Caco-2 (cell line): ENCODE data around the gene MAP2K2. TPM values are rescaled to one million over a fixed set of nuclear protein-coding genes. Genes with fewer than 3 reads are reported as not detected.

Experiments used
- BruUV-seq: library from RNA; stranded (reverse); fragments of 400-500 nt; replicated peaks from 2 replicates; lab custom pipeline; 2021; lab: Mats Ljungman, UMichigan
- CTCF ChIA-PET: fragments of 300-600 bp; sonication (Branson Sonifier 250); formaldehyde crosslinking; loops from one replicate; lab custom pipeline; 2022; ENCODE audit warnings: antibody characterized with exemption; lab: Charles Lee
- POLR2A ChIA-PET: fragments of 300-600 bp; sonication (Branson Sonifier 250); formaldehyde crosslinking; loops from one replicate; lab custom pipeline; 2022; ENCODE audit warnings: antibody characterized with exemption; lab: Charles Lee
- DNase-seq, 2 experiments: peaks; one replicate each; pipeline versions ENCODE4 v3.0.0 to v3.0.0-alpha.2; 2020 to 2022
- H3K27me3 ChIP-seq: replicated peaks from 2 replicates; pipeline ENCODE4 v1.6.0; 2011; ENCODE audit warnings: low read length; ENCODE audit not compliant: control insufficient read depth, insufficient read depth
- H3K36me3 ChIP-seq: 2 replicates; pipeline ENCODE4 v1.5.1; 2011; ENCODE audit warnings: low read length; ENCODE audit not compliant: control insufficient read depth, insufficient read depth
- H3K4me1 ChIP-seq: fragments of 250-450 bp; sonication (Bioruptor Pico); 2 replicates; pipeline ENCODE4 v1.5.1; 2020; ENCODE audit warnings: mild to moderate bottlenecking
- H3K4me3 ChIP-seq: 2 replicates; pipeline ENCODE4 v1.5.1; 2011; ENCODE audit warnings: low read depth, mild to moderate bottlenecking, control low read depth, low read length
- H3K9me3 ChIP-seq: fragments of 250-450 bp; sonication (Bioruptor Pico); 2 replicates; pipeline ENCODE4 v1.5.1; 2020; ENCODE audit warnings: mild to moderate bottlenecking, moderate library complexity
- H3K27ac Mint-ChIP-seq: one replicate; pipeline ENCODE4 v1.8.0; 2022; ENCODE audit warnings: mixed read lengths; ENCODE audit not compliant: unreplicated experiment
- H3K27me3 Mint-ChIP-seq: one replicate; pipeline ENCODE4 v1.8.0; 2022; ENCODE audit warnings: mixed read lengths; ENCODE audit not compliant: insufficient read depth, unreplicated experiment
- H3K36me3 Mint-ChIP-seq: one replicate; pipeline ENCODE4 v1.8.0; 2022; ENCODE audit warnings: mild to moderate bottlenecking, mixed read lengths; ENCODE audit not compliant: insufficient read depth, unreplicated experiment
- H3K4me1 Mint-ChIP-seq: one replicate; pipeline ENCODE4 v1.8.0; 2022; ENCODE audit warnings: low read depth, mixed read lengths; ENCODE audit not compliant: unreplicated experiment
- H3K4me3 Mint-ChIP-seq: one replicate; pipeline ENCODE4 v1.8.0; 2022; ENCODE audit warnings: mild to moderate bottlenecking, moderate library complexity, mixed read lengths; ENCODE audit not compliant: unreplicated experiment
- H3K9me3 Mint-ChIP-seq: one replicate; pipeline ENCODE4 v1.8.0; 2022; ENCODE audit warnings: mixed read lengths; ENCODE audit not compliant: unreplicated experiment
- CTCF ChIP-seq, 2 experiments: fragments of 200-600 bp in 1 of 2; IDR thresholded peaks; 1 replicate in 1 of 2; 2 replicates in 1 of 2; pipeline versions ENCODE4 v1.5.1 to v1.8.0; 2011 to 2022; ENCODE audit warnings: antibody characterized with exemption in 1 of 2, control low read depth in 1 of 2, inconsistent platforms in 1 of 2, low read depth in 1 of 2, low read length in 1 of 2, mild to moderate bottlenecking in 1 of 2, moderate library complexity in 1 of 2; ENCODE audit not compliant: insufficient read depth in 1 of 2, severe bottlenecking in 1 of 2, unreplicated experiment in 1 of 2
- intact Hi-C: fragments of 100-400 bp; cut with micrococcal nuclease; formaldehyde crosslinking; loops from one replicate; pipeline ENCODE4 v1.10.0; 2022; ENCODE audit not compliant: unreplicated experiment
- total RNA-seq: library from RNA; stranded (reverse); gene quantifications from 2 replicates; pipeline ENCODE4 v1.2.3, GENCODE V29; 2022

MAP2K2 gene
- total RNA-seq, 1 experiment from 2014 or later: 149 TPM

GRCh38 chr19:4081441-4082129 lies 42.3 kb downstream of the MAP2K2 start:
- Histone ChIP-seq H3K27me3 (no peaks in the 10 kb centered on the region), H3K4me1 (peaks cover 19% of the 10 kb centered on the region), H3K4me3 (no peak overlapping the region), H3K36me3 (no peaks in the 10 kb centered on the region), H3K9me3 (no peaks in the 10 kb centered on the region)
- H3K27ac Mint-ChIP-seq: no peak overlapping the region
- no peaks in the 10 kb centered on the region for H3K9me3 Mint-ChIP-seq
- H3K36me3 Mint-ChIP-seq: peaks cover 21% of the 10 kb centered on the region
- BruUV-seq: no TSS peak
- POLR2A ChIA-PET: no interaction called here
- no peak for DNase-seq
- TF ChIP-seq CTCF (IDR thresholded peaks at IDR 0.05; ENCODE audit: insufficient read depth in 1 of 2, low read depth in 1 of 2, low read length in 1 of 2, severe bottlenecking in 1 of 2, unreplicated experiment in 1 of 2): no peak
- H3K4me3 Mint-ChIP-seq: no peak overlapping the region
- H3K4me1 Mint-ChIP-seq: no peaks in the 10 kb centered on the region
- intact Hi-C loops: no loop called here
- CTCF ChIA-PET: interaction anchor here (0.6 kb wide), 1 partner anchor 168 kb away, joined by 3 read pairs; no protein-coding TSS in a partner anchor
- H3K27me3 Mint-ChIP-seq: no peaks in the 10 kb centered on the region

- no TSS peak for BruUV-seq
- no peaks in the 10 kb centered on the region for H3K36me3 ChIP-seq
- DNase-seq: no peak
- peaks cover 14% of the 10 kb centered on the region for H3K4me1 ChIP-seq
- peaks cover 15% of the 10 kb centered on the region for H3K36me3 Mint-ChIP-seq
- no peaks in the 10 kb centered on the region for H3K4me1 Mint-ChIP-seq
- ChIA-PET CTCF (no interaction called here), POLR2A (no interaction called here)
- no peak for TF ChIP-seq CTCF (IDR thresholded peaks at IDR 0.05; ENCODE audit: insufficient read depth in 1 of 2, low read depth in 1 of 2, low read length in 1 of 2, severe bottlenecking in 1 of 2, unreplicated experiment in 1 of 2)
- intact Hi-C loops: no loop called here
- H3K4me3 Mint-ChIP-seq: no peak overlapping the region
- no peak overlapping the region for H3K4me3 ChIP-seq
- H3K27me3 ChIP-seq: no peaks in the 10 kb centered on the region
- no peaks in the 10 kb centered on the region for H3K9me3 ChIP-seq
- H3K27me3 Mint-ChIP-seq: no peaks in the 10 kb centered on the region
- no peaks in the 10 kb centered on the region for H3K9me3 Mint-ChIP-seq
- no peak overlapping the region for H3K27ac Mint-ChIP-seq
These were observed 43.4 kb downstream of the MAP2K2 start for GRCh38 chr19:4080473-4080872.

- no peak overlapping the region for H3K27ac Mint-ChIP-seq
- Histone ChIP-seq H3K27me3 (no peaks in the 10 kb centered on the region), H3K9me3 (no peaks in the 10 kb centered on the region), H3K36me3 (no peaks in the 10 kb centered on the region), H3K4me1 (no peaks in the 10 kb centered on the region), H3K4me3 (no peak overlapping the region)
- H3K9me3 Mint-ChIP-seq: no peaks in the 10 kb centered on the region
- H3K27me3 Mint-ChIP-seq: no peaks in the 10 kb centered on the region
- H3K4me1 Mint-ChIP-seq: no peaks in the 10 kb centered on the region
- no TSS peak for BruUV-seq
- intact Hi-C loops: no loop called here
- POLR2A ChIA-PET: no interaction called here
- H3K4me3 Mint-ChIP-seq: no peak overlapping the region
- DNase-seq: no peak
- TF ChIP-seq CTCF (IDR thresholded peaks at IDR 0.05; ENCODE audit: insufficient read depth in 1 of 2, low read depth in 1 of 2, low read length in 1 of 2, severe bottlenecking in 1 of 2, unreplicated experiment in 1 of 2): no peak
- CTCF ChIA-PET: interaction anchor here (0.7 kb wide), 1 partner anchor 86 kb away, joined by 5 read pairs; no protein-coding TSS in a partner anchor
- peaks cover 4% of the 10 kb centered on the region for H3K36me3 Mint-ChIP-seq
These were observed 45.9 kb downstream of the MAP2K2 start for GRCh38 chr19:4077800-4078684.
